ENCODE measurements around the gene GULP1. TPM values are rescaled to one million over a fixed set of nuclear protein-coding genes. Genes with fewer than 3 reads are reported as not detected.
"Not testable (repeated sequence)": the region's sequence is repeated elsewhere in the genome, so short reads cannot be mapped to it uniquely, and the experiment has no call there.

The GULP1 gene
- polyA plus RNA-seq, 1 donor: 33.3 TPM

- Histone ChIP-seq H3K4me1 (ENCODE audit: control insufficient read depth, insufficient read depth, low read length) (peaks cover 7% of the 10 kb centered on the region), H3K27ac (ENCODE audit: low read length) (peak overlapping the region; percentile 88), H3K36me3 (ENCODE audit: control insufficient read depth, insufficient read depth, low read length) (no peaks in the 10 kb centered on the region), H3K9me3 (ENCODE audit: control insufficient read depth, low read depth, low read length) (no peaks in the 10 kb centered on the region), H3K4me3 (ENCODE audit: low read length) (peak overlapping the region; percentile 89), H3K27me3 (ENCODE audit: control insufficient read depth, insufficient read depth, low read length) (no peaks in the 10 kb centered on the region)
- WGBS (ENCODE audit: insufficient coverage, low lambda C conversion rate): 0% methylated on average over 1 of the region's 12 CpGs
- peak; percentile 38 to 76 for DNase-seq
Observed at GRCh38 chr2:188291142-188291616, 495 bp upstream of the GULP1 start.

DNA sequence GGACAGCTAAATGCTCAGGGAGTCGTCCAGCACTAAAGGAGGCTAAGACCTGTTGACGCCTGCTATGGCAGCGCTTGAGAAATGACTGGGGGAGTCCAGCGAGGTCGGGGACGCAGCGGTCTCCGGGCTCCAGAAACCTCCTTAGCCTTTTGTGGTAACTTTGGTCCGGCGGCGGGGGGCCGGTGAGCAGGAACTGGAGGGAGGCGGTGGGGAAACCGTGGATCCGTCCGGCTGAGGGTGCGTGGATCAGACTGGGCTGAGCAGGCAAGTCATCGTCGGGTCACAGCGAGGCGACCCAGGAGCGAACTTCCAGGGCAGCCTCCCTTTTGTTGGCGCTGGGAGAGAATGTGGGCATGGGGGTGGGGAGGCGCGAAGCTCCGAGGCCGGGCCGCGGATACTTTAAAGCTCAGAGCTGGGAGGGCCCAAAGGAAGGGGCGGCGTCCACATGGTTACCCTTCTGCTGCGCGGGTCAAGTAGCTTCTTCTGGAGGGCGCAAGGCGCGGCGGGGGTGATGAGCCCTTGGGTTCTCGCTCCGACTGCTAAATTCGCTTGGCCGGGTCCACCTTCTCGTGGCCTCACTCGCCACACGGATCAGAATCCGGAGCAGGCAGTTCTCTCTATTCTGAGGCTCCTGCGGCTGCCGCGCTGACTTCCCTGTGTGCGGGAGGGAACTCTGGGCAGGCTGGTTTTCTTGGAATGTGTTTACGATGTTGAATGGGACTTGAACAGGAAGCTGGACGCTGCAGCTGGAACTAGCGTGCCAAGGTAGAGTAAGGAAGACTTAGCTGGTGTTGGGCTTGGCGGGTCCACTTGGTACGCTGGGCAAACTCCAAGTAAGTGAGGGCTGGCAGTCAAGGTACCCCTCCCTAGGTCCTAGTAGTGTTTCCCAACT lies 920 bp downstream of the GULP1 start:
- WGBS (ENCODE audit: insufficient coverage, low lambda C conversion rate): no CpG with 5 or more reads among the region's 54 CpGs
- peaks cover 3% of the 10 kb centered on the region for H3K9me3 ChIP-seq (ENCODE audit: control insufficient read depth, low read depth, low read length)
- H3K36me3 ChIP-seq (ENCODE audit: control insufficient read depth, insufficient read depth, low read length): no peaks in the 10 kb centered on the region
- H3K4me1 ChIP-seq (ENCODE audit: control insufficient read depth, insufficient read depth, low read length): peaks cover 8% of the 10 kb centered on the region
- H3K27ac ChIP-seq (ENCODE audit: low read length): peak overlapping the region; percentile 88
- peak overlapping the region; percentile 89 for H3K4me3 ChIP-seq (ENCODE audit: low read length)
- DNase-seq: peak; percentile 80 to 90
- no peaks in the 10 kb centered on the region for H3K27me3 ChIP-seq (ENCODE audit: control insufficient read depth, insufficient read depth, low read length)

DNA sequence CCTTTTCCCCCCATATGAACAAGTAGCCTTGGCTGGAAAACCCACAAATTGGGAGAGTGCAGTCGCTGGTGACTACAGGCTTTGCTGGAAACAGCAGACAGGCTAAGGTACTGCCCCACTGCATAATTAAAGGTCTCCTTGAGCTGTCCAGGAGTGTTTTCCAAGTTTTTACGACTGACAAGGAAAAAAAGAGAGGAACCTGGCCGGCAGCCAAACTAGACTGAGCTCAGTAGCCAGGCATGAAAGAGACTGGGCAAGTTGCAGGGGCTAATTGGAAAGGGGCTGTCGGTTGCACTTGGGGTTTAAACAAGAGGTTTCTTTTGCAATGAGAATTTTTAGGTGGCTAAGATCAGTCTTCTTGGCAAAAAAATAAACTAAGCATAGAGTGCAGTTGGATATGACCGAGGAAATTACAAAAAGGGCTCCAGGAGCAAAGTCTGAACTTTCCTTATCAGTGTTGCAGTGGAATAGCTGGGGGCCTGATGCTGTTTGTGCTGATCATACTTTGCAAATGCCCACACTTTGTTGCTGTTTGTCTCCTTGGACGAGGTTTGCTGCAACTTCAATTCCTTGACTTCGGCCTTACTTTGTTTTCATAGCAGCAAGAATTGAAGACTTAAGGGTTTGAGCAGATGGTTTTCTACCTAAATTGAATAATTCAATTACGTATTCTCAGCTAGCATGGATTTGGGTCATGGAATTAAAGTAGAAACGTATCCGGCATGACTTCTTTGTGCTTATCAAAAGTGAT lies 2.1 kb downstream of the GULP1 start:
- DNase-seq: peak; percentile 64 to 87
- Histone ChIP-seq H3K9me3 (ENCODE audit: control insufficient read depth, low read depth, low read length) (peaks cover 8% of the 10 kb centered on the region), H3K27ac (ENCODE audit: low read length) (peak overlapping the region; percentile 88), H3K4me3 (ENCODE audit: low read length) (peak overlapping the region; percentile 89), H3K4me1 (ENCODE audit: control insufficient read depth, insufficient read depth, low read length) (peaks cover 8% of the 10 kb centered on the region), H3K36me3 (ENCODE audit: control insufficient read depth, insufficient read depth, low read length) (no peaks in the 10 kb centered on the region), H3K27me3 (ENCODE audit: control insufficient read depth, insufficient read depth, low read length) (no peaks in the 10 kb centered on the region)
- WGBS (ENCODE audit: insufficient coverage, low lambda C conversion rate): 10% methylated on average over 2 of the region's 10 CpGs

- DNase-seq: no peak
- Histone ChIP-seq H3K27me3 (ENCODE audit: control insufficient read depth, insufficient read depth, low read length) (no peaks in the 10 kb centered on the region), H3K4me3 (ENCODE audit: low read length) (peak overlapping the region; percentile 89), H3K36me3 (ENCODE audit: control insufficient read depth, insufficient read depth, low read length) (no peaks in the 10 kb centered on the region), H3K4me1 (ENCODE audit: control insufficient read depth, insufficient read depth, low read length) (peaks cover 8% of the 10 kb centered on the region), H3K9me3 (ENCODE audit: control insufficient read depth, low read depth, low read length) (peaks cover 8% of the 10 kb centered on the region), H3K27ac (ENCODE audit: low read length) (peak overlapping the region; percentile 88)
- WGBS (ENCODE audit: insufficient coverage, low lambda C conversion rate): no CpG with 5 or more reads among the region's 1 CpG
Observed at GRCh38 chr2:188294352-188294926, 2.8 kb downstream of the GULP1 start.

- WGBS (ENCODE audit: insufficient coverage, low lambda C conversion rate): 57% methylated on average over 3 of the region's 3 CpGs
- Histone ChIP-seq H3K9me3 (ENCODE audit: control insufficient read depth, low read depth, low read length) (peaks cover 8% of the 10 kb centered on the region), H3K27me3 (ENCODE audit: control insufficient read depth, insufficient read depth, low read length) (no peaks in the 10 kb centered on the region), H3K4me1 (ENCODE audit: control insufficient read depth, insufficient read depth, low read length) (peaks cover 8% of the 10 kb centered on the region), H3K36me3 (ENCODE audit: control insufficient read depth, insufficient read depth, low read length) (no peaks in the 10 kb centered on the region), H3K27ac (ENCODE audit: low read length) (peak overlapping the region; percentile 88), H3K4me3 (ENCODE audit: low read length) (peak overlapping the region; percentile 89)
- DNase-seq: peak in 1 of 2 donors; percentile 18
Observed at GRCh38 chr2:188295067-188295685, 3.5 kb downstream of the GULP1 start.

GRCh38 chr2:188297978-188298377 lies 6.3 kb downstream of the GULP1 start:
- peaks cover 8% of the 10 kb centered on the region for H3K9me3 ChIP-seq (ENCODE audit: control insufficient read depth, low read depth, low read length)
- H3K4me1 ChIP-seq (ENCODE audit: control insufficient read depth, insufficient read depth, low read length): peaks cover 5% of the 10 kb centered on the region
- H3K27ac ChIP-seq (ENCODE audit: low read length): no peak overlapping the region
- no peaks in the 10 kb centered on the region for H3K36me3 ChIP-seq (ENCODE audit: control insufficient read depth, insufficient read depth, low read length)
- no peak overlapping the region for H3K4me3 ChIP-seq (ENCODE audit: low read length)
- H3K27me3 ChIP-seq (ENCODE audit: control insufficient read depth, insufficient read depth, low read length): no peaks in the 10 kb centered on the region
- DNase-seq: peak in 1 of 2 donors; percentile 60

DNA sequence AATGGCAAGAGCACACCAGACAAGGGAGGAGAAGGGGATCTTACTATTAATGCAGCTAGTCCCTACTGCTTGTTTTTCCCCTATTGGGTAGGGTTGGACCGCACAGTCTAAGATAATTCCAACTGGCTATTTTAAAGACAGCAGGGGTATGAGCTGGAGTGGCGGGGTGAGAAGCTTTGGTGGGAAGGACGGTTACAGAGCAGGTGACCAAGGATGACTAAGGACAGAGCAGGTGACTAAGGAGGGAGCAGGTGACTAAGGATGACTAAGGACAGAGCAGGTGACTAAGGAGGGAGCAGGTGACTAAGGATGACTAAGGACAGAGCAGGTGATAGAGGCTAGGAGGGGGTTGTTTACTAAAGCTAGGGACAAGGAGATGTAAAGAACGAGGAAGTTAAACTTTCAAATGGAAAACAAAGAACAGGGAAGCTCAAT lies 7.3 kb downstream of the GULP1 start:
- WGBS (ENCODE audit: insufficient coverage, low lambda C conversion rate): 90% methylated on average over 1 of the region's 4 CpGs
- peak overlapping the region; percentile 57 for H3K27ac ChIP-seq (ENCODE audit: low read length)
- not testable (repeated sequence) for H3K9me3 ChIP-seq (ENCODE audit: control insufficient read depth, low read depth, low read length); H3K27me3 ChIP-seq (ENCODE audit: control insufficient read depth, insufficient read depth, low read length); H3K36me3 ChIP-seq (ENCODE audit: control insufficient read depth, insufficient read depth, low read length); H3K4me1 ChIP-seq (ENCODE audit: control insufficient read depth, insufficient read depth, low read length); H3K4me3 ChIP-seq (ENCODE audit: low read length)
- peak in 1 of 2 donors; percentile 49 for DNase-seq

DNA sequence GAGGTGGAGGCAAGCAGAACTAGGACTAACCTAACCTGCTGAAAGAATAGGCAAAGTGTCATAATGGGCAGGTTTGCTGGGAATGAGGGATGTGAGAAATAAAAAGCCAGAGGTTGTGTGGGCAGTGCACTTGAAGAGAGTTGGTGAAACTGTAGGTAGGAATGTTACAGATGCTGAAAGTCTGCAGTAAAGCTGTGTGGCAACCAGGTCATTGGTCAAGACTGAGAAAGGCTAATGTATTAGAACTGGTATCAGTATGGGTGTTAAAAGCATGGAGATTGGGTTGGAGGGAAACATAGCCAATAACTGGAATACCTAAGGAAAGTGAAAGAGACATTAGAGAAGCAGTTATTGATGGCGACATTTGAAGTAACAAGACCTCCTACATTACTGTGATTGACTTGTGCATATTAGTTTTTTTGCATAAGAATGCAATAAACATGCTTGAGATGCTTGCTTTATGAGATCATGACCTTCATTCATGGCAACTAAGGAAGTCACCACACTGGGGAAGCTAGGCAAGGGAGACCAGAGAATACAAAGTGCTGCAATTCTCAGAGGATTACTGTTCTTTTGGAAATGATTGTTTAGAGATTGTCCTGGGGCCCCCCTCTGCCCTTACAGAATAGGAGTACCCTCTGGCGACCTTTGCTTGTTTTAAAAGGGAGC lies 11.8 kb downstream of the GULP1 start:
- Histone ChIP-seq H3K27ac (ENCODE audit: low read length) (no peak overlapping the region), H3K9me3 (ENCODE audit: control insufficient read depth, low read depth, low read length) (peaks cover 2% of the 10 kb centered on the region), H3K4me1 (ENCODE audit: control insufficient read depth, insufficient read depth, low read length) (no peaks in the 10 kb centered on the region), H3K4me3 (ENCODE audit: low read length) (no peak overlapping the region), H3K27me3 (ENCODE audit: control insufficient read depth, insufficient read depth, low read length) (no peaks in the 10 kb centered on the region), H3K36me3 (ENCODE audit: control insufficient read depth, insufficient read depth, low read length) (no peaks in the 10 kb centered on the region)
- 100% methylated on average over 1 of the region's 2 CpGs for WGBS (ENCODE audit: insufficient coverage, low lambda C conversion rate)
- DNase-seq: peak in 1 of 2 donors; percentile 11

DNA sequence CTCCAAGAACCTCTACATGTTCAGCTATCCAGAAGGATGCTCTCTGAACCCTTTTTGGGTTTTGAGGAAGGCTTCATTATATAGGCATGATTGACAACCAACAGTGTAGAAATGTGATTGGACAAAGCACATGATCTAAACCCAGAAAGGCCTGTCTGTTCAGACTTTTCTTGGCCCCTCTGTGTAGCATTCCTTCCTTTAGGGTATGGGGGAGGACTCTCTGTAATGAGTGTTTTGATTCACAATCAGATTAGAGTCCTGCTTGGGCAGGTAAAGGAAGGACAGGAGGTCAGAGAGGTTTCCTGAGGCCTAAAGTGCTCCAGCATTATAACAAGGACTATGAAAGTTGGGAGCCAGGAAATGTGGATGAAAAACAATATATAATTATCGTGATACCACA lies 13.6 kb downstream of the GULP1 start:
- H3K36me3 ChIP-seq (ENCODE audit: control insufficient read depth, insufficient read depth, low read length): no peaks in the 10 kb centered on the region
- H3K4me3 ChIP-seq (ENCODE audit: low read length): no peak overlapping the region
- no CpG with 5 or more reads among the region's 1 CpG for WGBS (ENCODE audit: insufficient coverage, low lambda C conversion rate)
- no peak overlapping the region for H3K27ac ChIP-seq (ENCODE audit: low read length)
- H3K27me3 ChIP-seq (ENCODE audit: control insufficient read depth, insufficient read depth, low read length): no peaks in the 10 kb centered on the region
- no peak for DNase-seq
- no peaks in the 10 kb centered on the region for H3K9me3 ChIP-seq (ENCODE audit: control insufficient read depth, low read depth, low read length)
- H3K4me1 ChIP-seq (ENCODE audit: control insufficient read depth, insufficient read depth, low read length): no peaks in the 10 kb centered on the region
